Neural cell (in vitro differentiated cells): ENCODE data around the gene RFTN1. TPM values are rescaled to one million over a fixed set of nuclear protein-coding genes. Genes with fewer than 3 reads are reported as not detected.

ENCODE experiments used
- H2AFZ ChIP-seq: fragments of 200-600, 300-800 bp; sonication (generic), shearing (Covaris generic); 2 replicates; pipeline ENCODE4 v1.6.0; 2014; ENCODE audit warnings: low read depth, mild to moderate bottlenecking, antibody characterized with exemption, low read length, moderate library complexity
- H3F3A ChIP-seq: fragments of 200-600 bp; shearing (Covaris generic); 2 replicates; pipeline ENCODE4 v1.6.1; 2016; ENCODE audit warnings: mild to moderate bottlenecking, moderate library complexity, mixed read lengths, antibody characterized with exemption, low read length; ENCODE audit not compliant: insufficient read depth, poor library complexity, severe bottlenecking
- H3K27ac ChIP-seq: fragments of 200-600, 300-800 bp; sonication (generic), shearing (Covaris generic); 2 replicates; pipeline ENCODE4 v1.5.1; 2014; ENCODE audit warnings: mild to moderate bottlenecking, low read length, moderate library complexity
- H3K27me3 ChIP-seq: fragments of 300-800, 200-600 bp; sonication (generic), shearing (Covaris generic); 2 replicates; pipeline ENCODE4 v1.6.0; 2014; ENCODE audit warnings: mild to moderate bottlenecking, low read depth, low read length, moderate library complexity; ENCODE audit not compliant: insufficient read depth
- H3K36me3 ChIP-seq: fragments of 300-800, 200-600 bp; sonication (generic), shearing (Covaris generic); 2 replicates; pipeline ENCODE4 v1.5.1; 2014; ENCODE audit warnings: mild to moderate bottlenecking, antibody characterized with exemption, low read length, moderate library complexity; ENCODE audit not compliant: insufficient read depth
- H3K4me2 ChIP-seq: fragments of 300-800, 200-600 bp; sonication (generic), shearing (Covaris generic); 2 replicates; pipeline ENCODE4 v1.6.0; 2014; ENCODE audit warnings: mild to moderate bottlenecking, low read length
- H3K4me3 ChIP-seq: fragments of 300-800, 200-600 bp; sonication (generic), shearing (Covaris generic); 2 replicates; pipeline ENCODE4 v1.5.1; 2014; ENCODE audit warnings: mild to moderate bottlenecking, low read length, moderate library complexity
- H3K79me2 ChIP-seq: fragments of 200-600 bp; shearing (Covaris generic); replicated peaks from 2 replicates; pipeline ENCODE4 v1.6.0; 2014; ENCODE audit warnings: mild to moderate bottlenecking, low read length, moderate library complexity; ENCODE audit not compliant: insufficient read depth
- H3K9ac ChIP-seq: fragments of 300-800, 200-600 bp; sonication (generic), shearing (Covaris generic); 2 replicates; pipeline ENCODE4 v1.6.1; 2016; ENCODE audit warnings: mild to moderate bottlenecking, low read length, mixed read lengths
- H3K9me2 ChIP-seq: fragments of 200-600 bp; shearing (Covaris generic); 2 replicates; pipeline ENCODE4 v1.6.1; 2016; ENCODE audit warnings: mild to moderate bottlenecking, low read length, mixed read lengths; ENCODE audit not compliant: insufficient read depth
- H3K9me3 ChIP-seq: fragments of 200-600, 300-800 bp; sonication (generic), shearing (Covaris generic); 2 replicates; pipeline ENCODE4 v1.6.1; 2016; ENCODE audit warnings: mild to moderate bottlenecking, mixed run types, low read length, moderate library complexity, mixed read lengths
- H4K20me1 ChIP-seq: fragments of 200-600 bp; shearing (Covaris generic); 2 replicates; pipeline ENCODE4 v1.6.1; 2016; ENCODE audit warnings: mild to moderate bottlenecking, mixed run types; ENCODE audit not compliant: insufficient read depth
- CTCF ChIP-seq: fragments of 450-650 bp; IDR thresholded peaks from 2 replicates; pipeline ENCODE4 v1.5.1; 2014; ENCODE audit warnings: antibody characterized with exemption, mild to moderate bottlenecking, moderate library complexity; ENCODE audit not compliant: poor library complexity, severe bottlenecking
- EP300 ChIP-seq: fragments of 450-650 bp; conservative IDR thresholded peaks from 2 replicates; pipeline ENCODE4 v1.6.1; 2014; ENCODE audit warnings: antibody characterized with exemption, mild to moderate bottlenecking, moderate library complexity; ENCODE audit not compliant: poor library complexity, severe bottlenecking
- EZH2 ChIP-seq: fragments of 200-600, 300-800 bp; shearing (Covaris generic), sonication (generic); IDR thresholded peaks from 2 replicates; pipeline ENCODE4 v1.6.1; 2014; ENCODE audit warnings: antibody characterized with exemption, low read length, borderline replicate concordance, mild to moderate bottlenecking; ENCODE audit not compliant: insufficient read depth, poor library complexity, severe bottlenecking
- MXI1 ChIP-seq: fragments of 450-650 bp; conservative IDR thresholded peaks from 2 replicates; pipeline ENCODE4 v1.6.1; 2014; ENCODE audit warnings: antibody characterized with exemption, mild to moderate bottlenecking; ENCODE audit not compliant: poor library complexity, severe bottlenecking
- POLR2AphosphoS5 ChIP-seq: IDR thresholded peaks from 2 replicates; pipeline ENCODE4 v1.6.1; 2012
- RAD21 ChIP-seq: fragments of 450-650 bp; conservative IDR thresholded peaks from 2 replicates; pipeline ENCODE4 v1.6.1; 2014; ENCODE audit warnings: antibody characterized with exemption, mild to moderate bottlenecking, moderate library complexity
- REST ChIP-seq: IDR thresholded peaks from 2 replicates; pipeline ENCODE4 v1.6.1; 2012; ENCODE audit warnings: borderline replicate concordance
- SMC3 ChIP-seq: fragments of 450-650 bp; conservative IDR thresholded peaks from 2 replicates; pipeline ENCODE4 v1.6.1; 2014; ENCODE audit warnings: antibody characterized with exemption, mild to moderate bottlenecking, moderate library complexity; ENCODE audit not compliant: poor library complexity
- TAF1 ChIP-seq: IDR thresholded peaks from 2 replicates; pipeline ENCODE4 v1.6.1; 2012; ENCODE audit warnings: low read depth
- polyA plus RNA-seq: library from polyadenylated mRNA; depleted of rRNA; stranded (reverse); fragments of >200 nt; gene quantifications from 2 replicates; pipeline ENCODE4 v1.2.3, GENCODE V29; 2014

RFTN1 gene
- polyA plus RNA-seq, 1 donor from 2014 or later = 36.8 TPM

- Histone ChIP-seq H3K9ac (no peak overlapping the region), H3K36me3 (no peaks in the 10 kb centered on the region), H3K9me3 (no peaks in the 10 kb centered on the region), H3K9me2 (no peaks in the 10 kb centered on the region), H3F3A (no peaks in the 10 kb centered on the region), H4K20me1 (no peaks in the 10 kb centered on the region), H3K27ac (no peak overlapping the region), H3K4me2 (no peak overlapping the region), H3K79me2 (no peaks in the 10 kb centered on the region), H3K27me3 (no peaks in the 10 kb centered on the region), H3K4me3 (no peak overlapping the region), H2AFZ (no peak overlapping the region)
- TF ChIP-seq TAF1 (no peak), SMC3 (no peak), EZH2 (no peak), POLR2AphosphoS5 (no peak), RAD21 (no peak), EP300 (no peak)
Measured at GRCh38 chr3:16470590-16470989, 42.9 kb downstream of the RFTN1 start.

GRCh38 chr3:16468336-16469098, 45.0 kb downstream of the RFTN1 start:
- TF ChIP-seq TAF1 (no peak), POLR2AphosphoS5 (no peak), MXI1 (no peak), EZH2 (no peak), REST (no peak), CTCF (no peak), EP300 (no peak), SMC3 (no peak), RAD21 (no peak)
- Histone ChIP-seq H3K27ac (no peak overlapping the region), H3K4me3 (no peak overlapping the region), H3K9ac (no peak overlapping the region), H3K9me2 (no peaks in the 10 kb centered on the region), H4K20me1 (no peaks in the 10 kb centered on the region), H3K79me2 (no peaks in the 10 kb centered on the region), H2AFZ (no peak overlapping the region), H3K36me3 (no peaks in the 10 kb centered on the region), H3K9me3 (no peaks in the 10 kb centered on the region), H3F3A (no peaks in the 10 kb centered on the region), H3K27me3 (no peaks in the 10 kb centered on the region), H3K4me2 (no peak overlapping the region)
